Daoy (cell line): ENCODE data around the gene NUP214. TPM values are rescaled to one million over a fixed set of nuclear protein-coding genes. Genes with fewer than 3 reads are reported as not detected.
"Not testable (repeated sequence)": the region's sequence is repeated elsewhere in the genome, so short reads cannot be mapped to it uniquely, and the experiment has no call there.

Experiments used
- DNase-seq: peaks from one replicate; pipeline ENCODE4 v3.0.0-alpha.2; 2015; ENCODE audit warnings: low read depth
- total RNA-seq: library from RNA; depleted of rRNA; stranded (reverse); fragments of >200 nt; shearing (Covaris generic); gene quantifications from 2 replicates; pipeline ENCODE4 v1.2.3, GENCODE V29; 2014

NUP214 gene
- total RNA-seq, 1 experiment from 2014 or later, result 28.7 TPM

DNA sequence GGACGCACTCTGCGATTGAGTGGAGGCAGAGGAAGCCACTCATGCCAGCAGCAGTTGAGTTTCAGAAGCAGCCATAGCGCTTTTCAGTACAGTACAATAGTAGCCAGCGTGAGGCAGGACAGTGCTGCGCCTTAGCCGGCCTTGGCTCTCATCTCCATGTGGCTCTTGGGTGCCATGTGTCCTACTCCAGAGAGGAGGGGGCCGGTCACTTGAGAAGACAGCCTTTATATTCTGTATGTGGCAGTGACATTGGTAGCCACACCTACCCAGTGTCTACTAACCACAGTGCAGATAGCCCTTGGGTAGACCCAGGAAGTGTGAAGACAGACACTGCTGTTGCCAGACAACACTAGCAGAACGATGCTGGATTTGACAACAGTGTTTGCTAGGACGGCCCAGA lies 108.6 kb downstream of the NUP214 start:
- DNase-seq, result no peak

DNA sequence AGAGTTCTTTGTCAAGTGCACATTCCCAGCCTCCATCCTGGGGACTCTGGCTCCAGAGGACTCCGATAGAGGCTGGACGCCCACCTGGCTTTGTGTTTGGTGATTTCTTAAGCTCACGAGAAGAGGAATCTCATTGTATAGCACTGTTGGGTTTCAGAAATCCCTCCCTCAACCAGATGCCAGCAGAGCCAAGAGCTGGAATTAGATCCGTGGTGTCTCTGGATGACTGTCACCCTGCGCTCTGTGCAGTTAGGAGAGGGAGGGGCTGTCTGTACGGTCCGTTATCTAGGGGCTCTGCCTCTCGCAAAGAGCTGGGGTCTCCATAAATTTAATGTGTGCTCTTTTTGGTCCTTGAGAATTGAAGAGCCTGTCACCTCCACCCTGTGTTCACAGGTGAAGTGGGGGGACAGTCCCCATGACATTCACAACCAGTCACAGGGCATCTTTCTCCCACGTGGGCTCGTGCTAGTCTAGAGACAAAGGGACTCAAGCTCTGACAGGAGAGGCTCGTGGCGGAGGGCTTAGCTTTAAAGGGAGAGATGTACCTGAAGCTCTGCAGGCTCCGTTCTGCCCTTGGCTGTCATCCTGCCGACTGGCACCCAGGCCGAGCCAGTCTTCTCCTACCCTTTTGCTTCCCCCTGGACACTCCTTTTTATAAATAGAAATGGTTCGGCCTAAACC lies 109.6 kb downstream of the NUP214 start:
- DNase-seq, result no peak

GRCh38 chr9:131235480-131235851 lies 110.1 kb downstream of the NUP214 start:
- no peak for DNase-seq

GRCh38 chr9:131236161-131236560 lies 110.8 kb downstream of the NUP214 start:
- no peak for DNase-seq

- DNase-seq, result no peak
These were observed 111.4 kb downstream of the NUP214 start for GRCh38 chr9:131236761-131237160.

GRCh38 chr9:131237291-131237690 lies 111.9 kb downstream of the NUP214 start:
- no peak for DNase-seq

DNA sequence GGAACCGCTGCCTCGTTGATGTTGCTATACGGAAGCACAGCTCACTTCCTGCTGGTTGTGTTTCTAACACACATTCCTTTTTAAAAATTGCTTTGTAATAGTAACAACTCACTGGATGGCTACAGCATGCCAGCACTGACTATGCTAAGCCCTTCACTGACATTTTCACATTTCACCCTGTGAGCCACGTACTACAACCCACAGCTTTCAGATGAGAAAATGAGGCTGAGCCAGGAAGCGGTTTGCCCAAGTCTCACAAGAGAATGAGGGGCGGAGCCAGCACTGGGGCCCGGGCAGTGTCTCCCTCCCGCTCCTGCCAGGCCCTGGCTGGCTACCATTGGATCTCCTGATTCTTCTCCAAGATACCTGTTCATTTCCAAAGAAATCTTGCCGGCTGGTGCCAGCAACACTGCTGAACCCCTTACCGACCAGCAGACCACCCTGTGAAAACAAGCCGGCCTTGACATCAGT lies 112.6 kb downstream of the NUP214 start:
- DNase-seq, result peak; percentile 89

- peak; percentile 27 for DNase-seq
These were observed 113.1 kb downstream of the NUP214 start for GRCh38 chr9:131238402-131239021.

GRCh38 chr9:131239161-131239975 lies 114.0 kb downstream of the NUP214 start:
- DNase-seq, result no peak

DNA sequence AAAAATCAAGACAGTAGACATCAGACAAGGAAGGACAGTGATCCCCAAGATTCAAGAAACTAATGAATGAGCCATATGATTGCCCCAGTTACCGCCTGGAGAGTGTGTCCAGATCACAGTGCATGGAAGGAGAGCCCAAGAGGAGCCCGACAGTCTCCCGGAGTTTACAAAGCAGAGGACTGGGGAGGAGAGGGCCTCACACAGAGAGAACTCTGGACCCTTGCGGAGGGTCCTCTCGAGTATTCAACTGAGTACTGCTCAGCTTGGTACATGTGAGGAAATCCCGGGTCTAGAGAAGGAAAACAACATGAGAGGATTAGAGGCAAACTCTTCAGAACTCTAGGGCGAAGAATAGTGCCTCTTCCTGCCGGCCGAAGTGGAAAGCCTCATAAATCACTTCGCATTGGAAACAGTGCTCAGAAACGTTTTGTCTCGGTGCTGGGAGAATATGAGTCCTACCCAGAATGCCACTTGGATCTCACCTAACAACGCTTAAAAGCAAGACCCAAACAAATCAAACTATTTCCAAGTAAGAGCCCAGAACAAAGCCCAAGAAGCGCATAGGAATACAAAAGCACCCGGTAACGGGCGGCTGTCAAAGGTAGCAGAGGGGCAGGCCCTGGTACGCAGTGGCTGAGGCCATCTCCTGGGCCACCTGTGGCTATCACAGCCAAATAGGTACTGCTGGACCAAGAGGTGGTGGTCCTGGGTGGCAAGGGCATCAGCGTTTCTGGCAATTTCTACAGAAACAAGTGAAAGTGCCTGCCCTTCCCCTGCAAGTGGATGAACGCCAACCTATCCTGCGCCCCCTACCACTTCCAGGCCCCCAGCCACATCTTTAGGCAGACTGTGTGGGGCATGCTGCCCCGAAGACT lies 114.9 kb downstream of the NUP214 start:
- no peak for DNase-seq

- not testable (repeated sequence) for DNase-seq
These were observed 118.9 kb downstream of the NUP214 start for GRCh38 chr9:131244331-131244730.

- no peak for DNase-seq
These were observed 121.2 kb downstream of the NUP214 start for GRCh38 chr9:131246618-131247017.

DNA sequence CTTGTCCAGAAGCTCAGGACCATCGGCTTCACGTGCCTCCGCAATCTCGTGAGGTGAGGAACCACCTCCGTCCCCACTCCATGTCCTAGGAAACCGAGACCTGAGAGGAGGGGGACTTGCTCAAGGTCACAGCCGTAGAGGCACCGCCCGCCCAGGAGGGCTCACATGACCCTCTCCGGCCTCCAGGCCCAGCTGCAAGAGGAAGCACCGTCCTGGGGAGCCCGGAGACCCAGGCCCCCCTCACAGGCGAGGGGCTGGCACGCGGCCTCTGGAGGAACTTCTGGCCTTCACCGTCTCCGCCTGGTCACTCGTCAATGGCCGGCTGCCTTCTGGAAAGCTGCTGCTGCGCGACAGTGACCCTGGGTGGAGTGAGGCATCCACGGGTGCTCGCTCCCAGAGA lies 126.7 kb downstream of the NUP214 start:
- no peak for DNase-seq

- no peak for DNase-seq
These were observed 128.6 kb downstream of the NUP214 start for GRCh38 chr9:131253891-131254491.

GRCh38 chr9:131254626-131255025 lies 129.2 kb downstream of the NUP214 start:
- DNase-seq, result no peak

GRCh38 chr9:131255676-131256197 lies 130.4 kb downstream of the NUP214 start:
- DNase-seq, result no peak

GRCh38 chr9:131257266-131258025 lies 132.1 kb downstream of the NUP214 start:
- peak; percentile 1 for DNase-seq

- peak; percentile 2 for DNase-seq
These were observed 132.8 kb downstream of the NUP214 start for GRCh38 chr9:131258186-131258585.

DNA sequence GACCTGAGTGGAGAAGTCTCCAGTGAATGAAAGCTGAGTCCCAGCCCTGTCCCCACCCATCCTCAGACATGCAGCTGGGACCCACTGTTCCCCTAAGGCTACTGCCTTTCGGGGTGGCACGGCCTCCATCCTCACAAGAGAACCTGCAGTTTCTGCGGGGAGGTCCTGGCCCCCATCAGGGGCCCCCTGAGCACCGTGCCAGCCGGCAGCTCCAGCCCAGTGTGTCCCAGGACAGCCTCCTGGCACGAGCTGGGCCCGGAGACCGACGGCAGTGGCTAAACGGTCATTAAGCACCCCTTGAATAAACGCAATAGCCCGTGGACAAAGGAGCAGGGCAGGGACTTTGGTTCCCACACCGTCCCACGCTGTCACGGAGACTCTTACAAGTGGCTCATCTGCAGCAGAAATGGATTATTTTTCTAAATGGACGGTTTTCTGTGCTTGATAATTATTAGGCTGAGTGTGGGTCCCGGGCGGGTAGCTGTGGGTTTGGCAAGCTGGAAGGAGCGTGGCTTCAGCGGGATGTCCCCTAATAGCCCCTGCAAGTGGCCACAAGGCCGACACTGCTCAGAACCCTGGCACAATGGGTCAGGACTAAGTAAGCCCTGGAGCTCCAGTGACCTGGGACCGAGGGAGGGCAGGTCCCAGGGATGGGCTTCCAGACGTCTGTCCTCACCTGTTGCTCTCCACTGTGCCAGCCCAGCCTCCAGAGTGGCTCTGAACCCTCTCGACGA lies 133.5 kb downstream of the NUP214 start:
- DNase-seq, result peak; percentile 2
